Measurements from ENCODE around the gene JUP.

DNA sequence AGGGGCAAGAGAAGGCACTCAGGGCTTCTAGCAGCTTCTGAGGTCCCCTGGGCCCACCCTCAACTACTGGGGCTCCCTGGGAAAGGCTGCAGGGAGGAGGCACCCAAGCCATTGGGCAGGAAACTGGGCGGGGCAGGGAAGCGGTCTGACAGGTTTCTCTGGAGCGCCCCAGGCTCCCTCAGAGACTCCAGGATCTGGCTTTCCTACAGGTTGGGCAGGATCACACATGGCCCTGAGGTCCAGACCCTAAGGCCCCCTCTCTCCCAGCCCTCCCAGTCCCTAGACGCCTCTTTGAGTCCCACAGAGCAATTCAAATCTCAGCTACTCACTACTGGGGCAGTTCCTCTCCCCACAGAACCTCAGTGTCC lies 14.3 kb downstream of the JUP start:
- no peak for TF ChIP-seq CTCF (IDR thresholded peaks at IDR 0.05; ENCODE audit: low read depth, low read length, missing input control)
- TF ChIP-seq REST (IDR thresholded peaks at IDR 0.05): no peak
